Ureter (tissue), 1 donor: ENCODE results near the gene TEX22. TPM values are rescaled to one million over a fixed set of nuclear protein-coding genes. Genes with fewer than 3 reads are reported as not detected.

Experiments
- DNase-seq: peaks from one replicate; pipeline ENCODE4 v3.0.0-alpha.2; 2020; ENCODE audit warnings: low spot score
- total RNA-seq: library from RNA; stranded (reverse); gene quantifications from one replicate; pipeline ENCODE4 v1.2.4, GENCODE V29; 2023
- donor health status: DM: yes; HTN: yes; CAD: no.

Gene TEX22
- total RNA-seq, 1 donor from 2014 or later: 6.2 TPM

- DNase-seq: no peak
Observed at GRCh38 chr14:105420974-105421674, 22.8 kb downstream of the TEX22 start.

GRCh38 chr14:105421723-105422615 lies 23.6 kb downstream of the TEX22 start:
- no peak for DNase-seq

DNA sequence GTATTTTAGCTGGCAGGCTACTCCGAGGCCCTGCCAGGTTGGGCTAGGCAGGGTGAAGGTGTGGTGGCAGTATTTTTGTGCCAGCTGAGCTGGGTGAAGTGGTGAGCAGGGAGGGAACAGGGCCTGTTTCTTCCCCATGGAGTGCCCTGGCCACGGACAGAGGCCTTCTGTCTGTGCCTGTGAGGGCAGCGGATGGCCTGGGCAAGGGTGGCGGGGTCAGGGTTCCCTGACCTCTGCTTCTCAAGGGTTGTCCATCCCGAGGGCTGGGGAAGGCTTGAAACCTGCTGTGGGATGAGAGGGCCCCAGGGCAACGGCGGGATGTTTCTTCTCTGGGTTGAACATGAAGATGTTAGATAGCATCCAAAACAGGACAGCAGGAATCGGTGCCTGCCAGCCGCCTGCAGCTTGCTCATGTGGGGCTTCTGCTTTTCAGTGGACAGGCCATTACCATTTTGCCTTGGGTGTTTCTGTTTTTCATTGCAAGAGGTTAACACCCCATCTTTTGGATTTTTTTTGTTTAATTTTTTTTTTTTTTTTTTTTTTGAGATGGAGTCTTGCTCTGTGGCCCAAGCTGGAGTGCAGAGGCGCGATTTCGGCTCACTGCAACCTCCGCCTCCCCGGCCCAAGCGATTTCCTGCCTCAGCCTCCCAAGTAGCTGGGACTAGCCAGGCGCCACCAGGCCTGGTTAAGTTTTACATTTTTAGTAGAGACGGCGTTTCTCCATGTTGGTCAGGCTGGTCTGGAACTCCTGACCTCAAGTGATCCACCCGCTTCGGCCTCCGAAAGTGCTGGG lies 24.6 kb downstream of the TEX22 start:
- DNase-seq: no peak

- no peak for DNase-seq
Observed at GRCh38 chr14:105423488-105424195, 25.3 kb downstream of the TEX22 start.

DNA sequence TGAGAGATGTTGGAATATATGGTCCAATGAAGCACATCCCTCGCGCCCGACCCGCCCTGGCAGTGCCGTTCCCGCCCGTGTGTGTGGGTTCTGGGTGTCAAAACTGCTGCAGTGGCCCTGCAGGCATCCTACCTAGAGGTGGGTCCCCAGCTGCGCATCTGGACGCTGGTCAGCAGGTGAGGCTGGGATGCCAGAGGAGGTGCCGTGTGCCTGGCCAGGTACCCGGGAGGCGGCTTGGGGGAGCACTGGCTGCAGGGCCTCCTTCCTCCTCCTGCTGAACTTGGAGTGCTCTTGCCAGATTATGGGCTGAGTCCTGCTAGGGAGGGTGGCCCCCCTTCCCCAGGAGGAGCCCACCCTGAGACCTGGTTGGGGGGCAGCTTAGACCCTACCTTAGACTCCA lies 26.5 kb downstream of the TEX22 start:
- no peak for DNase-seq

DNA sequence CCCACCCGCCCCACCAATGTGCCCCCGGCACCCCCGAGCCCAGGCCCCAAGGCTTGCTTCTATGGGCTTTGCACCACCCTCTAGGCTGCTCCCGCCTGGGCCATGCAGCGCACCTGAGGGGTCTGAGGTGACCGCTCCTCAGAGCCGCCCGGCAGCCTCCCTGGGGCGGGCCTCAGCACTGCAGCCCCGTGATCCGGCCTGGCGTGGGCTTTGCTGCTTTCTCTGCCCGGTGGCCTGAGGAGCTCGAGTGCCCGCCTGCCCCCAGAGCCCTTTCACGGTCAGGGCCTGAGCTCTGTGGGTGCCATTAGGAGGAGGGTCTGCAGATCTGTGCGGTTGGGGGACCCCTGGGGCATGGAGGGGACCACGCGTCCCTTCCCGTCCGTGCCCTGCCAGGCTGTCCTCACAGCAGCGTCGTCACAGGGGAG lies 27.5 kb downstream of the TEX22 start:
- DNase-seq: no peak

DNA sequence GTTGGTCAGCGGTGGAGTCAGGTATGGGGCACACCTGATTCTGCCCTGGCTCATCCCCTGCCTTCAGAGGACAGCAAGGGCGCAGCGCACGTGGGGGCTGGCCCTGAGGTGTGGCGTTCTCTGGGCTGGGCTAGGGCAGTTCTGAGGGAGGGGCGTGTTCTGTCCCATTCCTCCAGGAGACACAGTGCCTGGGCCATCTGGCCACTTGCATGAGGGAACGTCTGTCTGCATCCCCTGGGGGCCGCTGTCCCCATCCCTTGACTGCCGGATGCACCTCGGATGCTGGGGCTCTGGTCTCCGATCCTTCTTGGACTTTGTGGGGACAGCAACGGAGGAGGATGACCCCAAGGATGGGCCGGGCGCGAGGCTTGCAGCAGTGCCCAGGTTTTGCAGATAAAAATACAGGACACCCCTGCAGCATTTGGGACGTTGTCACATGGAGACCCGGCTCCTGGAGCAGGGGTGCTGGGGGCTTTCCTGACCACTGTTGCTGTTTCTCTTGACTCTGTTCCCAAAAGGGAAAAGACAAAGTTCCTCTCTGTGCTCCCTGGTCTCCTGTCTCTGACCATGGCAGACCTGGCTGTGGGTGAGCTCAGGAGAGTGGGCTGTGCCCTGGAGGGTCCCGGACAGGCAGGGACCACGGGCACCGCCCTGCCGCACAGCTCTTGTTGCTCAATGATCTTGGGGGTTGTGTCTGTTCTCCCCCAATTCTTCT lies 28.2 kb downstream of the TEX22 start:
- DNase-seq: no peak

DNA sequence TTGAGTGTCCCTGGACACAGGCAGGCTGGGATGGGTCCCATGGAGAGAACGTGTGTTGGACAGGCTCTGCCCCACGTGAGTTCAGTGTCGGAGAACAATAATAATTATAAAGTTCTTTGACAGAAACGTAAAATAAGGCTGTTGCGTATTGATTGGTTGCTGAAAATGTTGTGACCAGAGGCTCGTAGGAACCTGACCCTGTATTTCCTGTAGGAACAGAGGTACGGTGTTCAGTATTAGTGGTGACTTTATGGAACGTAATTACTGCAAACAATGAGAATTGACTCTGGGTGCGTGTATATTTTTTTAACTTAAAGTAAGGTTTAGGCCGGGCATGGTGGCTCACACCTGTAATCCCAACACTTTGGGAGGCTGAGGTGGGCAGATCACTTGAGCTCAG lies 29.1 kb downstream of the TEX22 start:
- DNase-seq: no peak

- DNase-seq: no peak
Observed at GRCh38 chr14:105427936-105428485, 29.7 kb downstream of the TEX22 start.

GRCh38 chr14:105430042-105430441 lies 31.7 kb downstream of the TEX22 start:
- DNase-seq: no peak

DNA sequence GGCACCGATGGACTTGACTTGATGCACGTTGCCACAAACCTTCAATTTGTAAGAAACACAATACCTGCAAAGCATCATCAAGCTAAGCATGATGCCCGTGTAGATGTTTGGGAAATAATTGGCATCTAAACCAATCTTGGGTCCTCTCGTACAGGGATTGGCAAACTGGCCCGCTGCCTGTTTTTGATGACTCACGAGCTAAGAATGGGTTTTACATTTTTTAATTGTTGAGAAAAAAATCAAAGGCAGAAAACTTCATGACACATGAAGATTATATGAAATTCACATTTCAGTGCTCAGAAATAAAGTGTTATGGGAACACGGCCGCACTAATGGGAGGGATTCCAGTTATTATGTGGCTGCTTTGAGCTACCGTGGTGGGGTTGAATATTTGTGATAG lies 32.2 kb downstream of the TEX22 start:
- DNase-seq: no peak

DNA sequence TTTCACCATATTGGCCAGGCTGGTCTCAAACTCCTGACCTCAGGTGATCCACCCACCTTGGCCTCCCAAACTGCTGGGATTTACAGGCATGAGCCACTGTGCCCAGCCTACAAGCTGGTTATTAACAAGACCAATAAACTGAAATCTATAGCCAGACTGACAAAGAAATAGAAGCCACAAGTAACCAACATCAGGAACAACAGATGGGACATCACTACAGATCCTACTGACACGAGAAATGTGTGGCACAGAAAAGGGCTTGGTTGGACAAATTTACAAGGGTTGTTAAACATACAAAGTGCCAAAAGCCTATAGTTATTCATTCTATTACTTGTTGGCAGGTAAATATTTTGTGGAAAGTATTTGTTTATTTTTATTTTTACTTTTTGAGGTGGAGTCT lies 32.9 kb downstream of the TEX22 start:
- no peak for DNase-seq

GRCh38 chr14:105432657-105433056 lies 34.3 kb downstream of the TEX22 start:
- no peak for DNase-seq

DNA sequence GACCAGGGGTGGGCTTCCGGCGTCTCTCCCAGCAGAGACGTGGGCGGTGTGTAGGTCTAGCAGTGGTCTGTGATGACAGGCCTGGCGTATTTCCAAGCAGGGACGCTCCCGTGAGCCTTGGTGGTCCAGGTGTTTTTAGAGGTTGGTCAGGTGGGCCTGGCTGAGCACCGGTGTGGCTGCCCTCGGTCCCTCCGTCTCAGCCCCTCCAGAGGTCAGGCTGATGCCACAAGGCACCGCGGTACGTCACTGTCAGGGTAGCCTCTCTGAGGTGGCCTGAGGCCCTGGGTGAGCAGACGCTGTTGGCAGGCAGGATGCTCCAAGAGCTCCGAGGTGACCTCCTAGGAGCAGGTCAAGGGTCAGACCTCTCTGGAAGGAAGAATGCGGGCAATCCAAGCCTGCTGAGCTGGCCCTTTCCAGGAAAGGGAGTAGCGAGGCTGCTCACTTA lies 34.8 kb downstream of the TEX22 start:
- no peak for DNase-seq

DNA sequence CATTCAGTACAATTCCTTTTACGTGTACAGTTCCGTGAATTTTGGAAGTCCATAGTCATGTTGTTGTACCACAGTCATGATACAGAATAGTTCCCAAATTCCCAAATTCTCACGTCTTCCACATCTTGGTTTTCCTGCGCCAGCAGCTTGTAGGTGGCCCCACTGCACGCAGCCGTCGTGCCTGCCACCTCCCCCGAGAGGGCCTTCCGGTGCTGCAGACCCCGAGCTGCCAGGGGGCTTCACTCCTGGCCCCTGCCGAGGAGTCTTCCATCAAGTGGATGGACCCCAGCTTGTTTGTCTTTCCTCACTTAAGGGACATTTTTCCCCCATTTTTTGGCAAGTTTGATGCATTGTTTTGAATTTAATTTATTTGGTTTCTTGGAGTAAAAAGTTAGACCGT lies 38.1 kb downstream of the TEX22 start:
- no peak for DNase-seq

GRCh38 chr14:105436891-105437722 lies 38.8 kb downstream of the TEX22 start:
- DNase-seq: no peak

GRCh38 chr14:105437723-105438500 lies 39.6 kb downstream of the TEX22 start:
- no peak for DNase-seq

- DNase-seq: no peak
Observed at GRCh38 chr14:105439179-105439578, 40.8 kb downstream of the TEX22 start.
